OCI-LY7 (cell line): ENCODE results near the gene USP15.
"Not testable (repeated sequence)": the region's sequence is repeated elsewhere in the genome, so short reads cannot be mapped to it uniquely, and the experiment has no call there.

Experiments
- CTCF ChIP-seq: fragments of 200-600 bp; sonication (generic); conservative IDR thresholded peaks from 2 replicates; pipeline ENCODE4 v1.5.1; 2014; ENCODE audit warnings: mild to moderate bottlenecking, antibody characterized with exemption, low read length, moderate library complexity, mixed read lengths
- EZH2phosphoT487 ChIP-seq: fragments of 200-600 bp; sonication (generic); IDR thresholded peaks from 2 replicates; pipeline ENCODE4 v1.6.1; 2018; ENCODE audit warnings: low read depth, borderline replicate concordance, mild to moderate bottlenecking, mixed run types, antibody characterized with exemption, low read length, moderate library complexity, mixed read lengths

GRCh38 chr12:62463252-62463651 lies 203.0 kb downstream of the USP15 start:
- TF ChIP-seq CTCF, EZH2phosphoT487: not testable (repeated sequence)
